PFSK-1 (cell line): Measurements from ENCODE around the gene LIPM.

Experiments used
- FOXP2 ChIP-seq: optimal IDR thresholded peaks from 2 replicates; pipeline ENCODE3; 2011; ENCODE audit warnings: borderline replicate concordance, control low read depth, inconsistent platforms; ENCODE audit not compliant: insufficient read depth; ENCODE audit errors: extremely low read length, extremely low read depth
- POLR2AphosphoS5 ChIP-seq: IDR thresholded peaks from 2 replicates; pipeline ENCODE4 v1.6.1; 2012; ENCODE audit warnings: low read depth, mild to moderate bottlenecking, control low read depth, low read length, moderate library complexity
- REST ChIP-seq, 2 experiments: IDR thresholded peaks; 2 replicates each; pipeline versions ENCODE4 v1.6.1 to v1.8.0; 2011 to 2012; ENCODE audit warnings: low read depth in 2 of 2, low read length in 2 of 2, control low read depth in 1 of 2, inconsistent platforms in 1 of 2, mild to moderate bottlenecking in 1 of 2, moderate library complexity in 1 of 2; ENCODE audit not compliant: insufficient read depth in 1 of 2
- SIN3A ChIP-seq: IDR thresholded peaks from 2 replicates; pipeline ENCODE4 v1.6.1; 2012; ENCODE audit warnings: mild to moderate bottlenecking, low read length, moderate library complexity, borderline replicate concordance; ENCODE audit not compliant: insufficient read depth
- TAF1 ChIP-seq: IDR thresholded peaks from 2 replicates; pipeline ENCODE4 v1.6.1; 2012; ENCODE audit warnings: low read length, control low read depth, borderline replicate concordance; ENCODE audit not compliant: insufficient read depth

LIPM gene

GRCh38 chr10:88853155-88853881 lies 50.8 kb downstream of the LIPM start:
- no peak for TF ChIP-seq POLR2AphosphoS5
- TF ChIP-seq FOXP2, result no peak
- TF ChIP-seq REST (IDR thresholded peaks at IDR 0.05; ENCODE audit: insufficient read depth in 1 of 2, low read depth in 2 of 2, low read length in 2 of 2), result no peak
- no peak for TF ChIP-seq SIN3A
- no peak for TF ChIP-seq TAF1

GRCh38 chr10:88854684-88855083 lies 52.2 kb downstream of the LIPM start:
- TF ChIP-seq POLR2AphosphoS5 (no peak), REST (IDR thresholded peaks at IDR 0.05; ENCODE audit: insufficient read depth in 1 of 2, low read depth in 2 of 2, low read length in 2 of 2) (no peak), SIN3A (no peak), TAF1 (no peak), FOXP2 (no peak)

GRCh38 chr10:88857831-88858230 lies 55.3 kb downstream of the LIPM start:
- TF ChIP-seq SIN3A, result no peak
- TF ChIP-seq POLR2AphosphoS5, result no peak
- no peak for TF ChIP-seq FOXP2
- no peak for TF ChIP-seq TAF1
- no peak for TF ChIP-seq REST (IDR thresholded peaks at IDR 0.05; ENCODE audit: insufficient read depth in 1 of 2, low read depth in 2 of 2, low read length in 2 of 2)

- TF ChIP-seq TAF1 (no peak), REST (IDR thresholded peaks at IDR 0.05; ENCODE audit: insufficient read depth in 1 of 2, low read depth in 2 of 2, low read length in 2 of 2) (no peak), SIN3A (no peak), FOXP2 (no peak), POLR2AphosphoS5 (no peak)
Observed at GRCh38 chr10:88858491-88858890, 56.0 kb downstream of the LIPM start.

GRCh38 chr10:88861036-88861435 lies 58.5 kb downstream of the LIPM start:
- no peak for TF ChIP-seq REST (IDR thresholded peaks at IDR 0.05; ENCODE audit: insufficient read depth in 1 of 2, low read depth in 2 of 2, low read length in 2 of 2)
- no peak for TF ChIP-seq FOXP2
- TF ChIP-seq POLR2AphosphoS5, result no peak
- no peak for TF ChIP-seq SIN3A
- no peak for TF ChIP-seq TAF1
